HepG2 (cell line): Measurements from ENCODE around the gene MIEF1. TPM values are rescaled to one million over a fixed set of nuclear protein-coding genes. Genes with fewer than 3 reads are reported as not detected.

Source experiments
- ATF1 ChIP-seq: IDR thresholded peaks from 2 replicates; pipeline ENCODE4 v1.6.1; 2016; ENCODE audit warnings: mild to moderate bottlenecking, control low read depth
- DBP ChIP-seq: sonication (generic); formaldehyde crosslinking; IDR thresholded peaks from 2 replicates; pipeline ENCODE4 v1.4.0; 2020; ENCODE audit warnings: missing genetic modification reagents; ENCODE audit errors: not compliant biosample characterization
- HHEX ChIP-seq: IDR thresholded peaks from 2 replicates; pipeline ENCODE4 v1.6.1; 2016; ENCODE audit warnings: control low read depth
- KDM1A ChIP-seq: IDR thresholded peaks from 2 replicates; pipeline ENCODE4 v1.6.1; 2016; ENCODE audit warnings: missing compliant biosample characterization
- KLF13 ChIP-seq: sonication (generic); formaldehyde crosslinking; IDR thresholded peaks from 2 replicates; pipeline ENCODE4 v1.4.0; 2020; ENCODE audit warnings: mild to moderate bottlenecking, missing genetic modification reagents
- MYC ChIP-seq: sonication (generic); formaldehyde crosslinking; IDR thresholded peaks from 2 replicates; pipeline ENCODE4 v1.9.0; 2021; ENCODE audit warnings: missing genetic modification reagents, borderline replicate concordance
- SMARCE1 ChIP-seq: fragments of 450-650 bp; IDR thresholded peaks from 2 replicates; pipeline ENCODE4 v1.6.1; 2017; ENCODE audit warnings: borderline replicate concordance
- TBX2 ChIP-seq: sonication (generic); formaldehyde crosslinking; IDR thresholded peaks from 2 replicates; pipeline ENCODE4 v1.5.0; 2020; ENCODE audit warnings: missing genetic modification reagents, mild to moderate bottlenecking, borderline replicate concordance
- TRAFD1 ChIP-seq: sonication (generic); formaldehyde crosslinking; IDR thresholded peaks from 2 replicates; pipeline ENCODE4 v1.5.1; 2020; ENCODE audit warnings: missing genetic modification reagents, mild to moderate bottlenecking, borderline replicate concordance
- ZBTB25 ChIP-seq: IDR thresholded peaks from 2 replicates; pipeline ENCODE4 v1.6.1; 2018; ENCODE audit warnings: missing genetic modification reagents
- ZNF232 ChIP-seq: sonication (generic); formaldehyde crosslinking; IDR thresholded peaks from 2 replicates; pipeline ENCODE4 v1.4.0; 2020; ENCODE audit warnings: missing genetic modification reagents, borderline replicate concordance
- ZNF337 ChIP-seq: sonication (generic); formaldehyde crosslinking; IDR thresholded peaks from 2 replicates; pipeline ENCODE4 v1.5.1; 2020; ENCODE audit warnings: missing genetic modification reagents, low read depth, mild to moderate bottlenecking, borderline replicate concordance
- ZNF543 ChIP-seq: sonication (generic); formaldehyde crosslinking; IDR thresholded peaks from 2 replicates; pipeline ENCODE4 v1.4.0; 2020; ENCODE audit warnings: mild to moderate bottlenecking, missing genetic modification reagents
- ZNF644 ChIP-seq: IDR thresholded peaks from 2 replicates; pipeline ENCODE4 v1.6.1; 2016; ENCODE audit warnings: low read depth
- ZNF746 ChIP-seq: sonication (generic); formaldehyde crosslinking; IDR thresholded peaks from 2 replicates; pipeline ENCODE4 v1.8.0; 2022; ENCODE audit warnings: mild to moderate bottlenecking, missing genetic modification reagents
- polyA plus RNA-seq, 8 experiments: library from polyadenylated mRNA; depleted of rRNA in 3 of 8; stranded (reverse) in 7 of 8; unstranded in 1 of 8; fragments of >200 nt; fragmentation: Illumina TruSeq in 4 of 8; extraction: Trizol in 4 of 8; gene quantifications; 2 replicates each; pipeline versions ENCODE4 v1.2.1 to v1.2.3, GENCODE V29; 2011 to 2016; ENCODE audit warnings: low read depth in 4 of 8, missing spikeins in 1 of 8, mixed read lengths in 1 of 8; ENCODE audit not compliant: insufficient read depth in 1 of 8
- total RNA-seq, 5 experiments: library from RNA; depleted of rRNA; stranded (reverse); fragments of >200 nt; fragmentation: Illumina TruSeq; extraction: Trizol; gene quantifications; 2 replicates each; pipeline ENCODE4 v1.2.3, GENCODE V29; 2016; ENCODE audit warnings: low read depth in 1 of 5
- TF ChIP-seq, protein P1 (sequence below): fragments of 450-650 bp; IDR thresholded peaks from 2 replicates; pipeline ENCODE4 v1.6.1; 2016
- TF ChIP-seq, protein P2 (sequence below): sonication (generic); formaldehyde crosslinking; IDR thresholded peaks from 2 replicates; pipeline ENCODE4 v1.9.0; 2021; ENCODE audit warnings: missing genetic modification reagents, borderline replicate concordance
- TF ChIP-seq, protein P3 (sequence below): sonication (generic); formaldehyde crosslinking; IDR thresholded peaks from 2 replicates; pipeline ENCODE4 v1.5.1; 2020; ENCODE audit warnings: missing genetic modification reagents, mild to moderate bottlenecking, borderline replicate concordance
- TF ChIP-seq, protein P4 (sequence below): sonication (generic); formaldehyde crosslinking; conservative IDR thresholded peaks from 2 replicates; pipeline ENCODE4 v1.8.0; 2022; ENCODE audit warnings: missing genetic modification reagents

The MIEF1 gene
- total and polyA plus RNA-seq, 2 of the 13 experiments (the other 11 are each of a cell fraction or from before 2014, with no cell fraction given) = 21.7 to 34.8 TPM

GRCh38 chr22:39490135-39490798 is 11.8 kb upstream of the MIEF1 start (continued):
- TF ChIP-seq ZNF746 (CRISPR knock-in tag) (no peak), KDM1A (CRISPR knock-in tag) (no peak), ZNF232 (CRISPR knock-in tag) (no peak), SMARCE1 (no peak), ZBTB25 (CRISPR knock-in tag) (no peak), ZNF337 (CRISPR knock-in tag) (no peak), TRAFD1 (CRISPR knock-in tag) (no peak), ATF1 (no peak), KLF13 (no peak), TBX2 (CRISPR knock-in tag) (no peak), ZNF543 (no peak), ZNF644 (CRISPR knock-in tag) (no peak), DBP (CRISPR knock-in tag) (no peak), HHEX (CRISPR knock-in tag) (no peak), MYC (CRISPR knock-in tag) (peak; percentile 72; the same call in 1 of the 2 replicates)
- TF ChIP-seq, protein P1, sequence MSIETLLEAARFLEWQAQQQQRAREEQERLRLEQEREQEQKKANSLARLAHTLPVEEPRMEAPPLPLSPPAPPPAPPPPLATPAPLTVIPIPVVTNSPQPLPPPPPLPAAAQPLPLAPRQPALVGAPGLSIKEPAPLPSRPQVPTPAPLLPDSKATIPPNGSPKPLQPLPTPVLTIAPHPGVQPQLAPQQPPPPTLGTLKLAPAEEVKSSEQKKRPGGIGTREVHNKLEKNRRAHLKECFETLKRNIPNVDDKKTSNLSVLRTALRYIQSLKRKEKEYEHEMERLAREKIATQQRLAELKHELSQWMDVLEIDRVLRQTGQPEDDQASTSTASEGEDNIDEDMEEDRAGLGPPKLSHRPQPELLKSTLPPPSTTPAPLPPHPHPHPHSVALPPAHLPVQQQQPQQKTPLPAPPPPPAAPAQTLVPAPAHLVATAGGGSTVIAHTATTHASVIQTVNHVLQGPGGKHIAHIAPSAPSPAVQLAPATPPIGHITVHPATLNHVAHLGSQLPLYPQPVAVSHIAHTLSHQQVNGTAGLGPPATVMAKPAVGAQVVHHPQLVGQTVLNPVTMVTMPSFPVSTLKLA = peak; percentile 48; the same call in 1 of the 2 replicates
- TF ChIP-seq, protein P2, sequence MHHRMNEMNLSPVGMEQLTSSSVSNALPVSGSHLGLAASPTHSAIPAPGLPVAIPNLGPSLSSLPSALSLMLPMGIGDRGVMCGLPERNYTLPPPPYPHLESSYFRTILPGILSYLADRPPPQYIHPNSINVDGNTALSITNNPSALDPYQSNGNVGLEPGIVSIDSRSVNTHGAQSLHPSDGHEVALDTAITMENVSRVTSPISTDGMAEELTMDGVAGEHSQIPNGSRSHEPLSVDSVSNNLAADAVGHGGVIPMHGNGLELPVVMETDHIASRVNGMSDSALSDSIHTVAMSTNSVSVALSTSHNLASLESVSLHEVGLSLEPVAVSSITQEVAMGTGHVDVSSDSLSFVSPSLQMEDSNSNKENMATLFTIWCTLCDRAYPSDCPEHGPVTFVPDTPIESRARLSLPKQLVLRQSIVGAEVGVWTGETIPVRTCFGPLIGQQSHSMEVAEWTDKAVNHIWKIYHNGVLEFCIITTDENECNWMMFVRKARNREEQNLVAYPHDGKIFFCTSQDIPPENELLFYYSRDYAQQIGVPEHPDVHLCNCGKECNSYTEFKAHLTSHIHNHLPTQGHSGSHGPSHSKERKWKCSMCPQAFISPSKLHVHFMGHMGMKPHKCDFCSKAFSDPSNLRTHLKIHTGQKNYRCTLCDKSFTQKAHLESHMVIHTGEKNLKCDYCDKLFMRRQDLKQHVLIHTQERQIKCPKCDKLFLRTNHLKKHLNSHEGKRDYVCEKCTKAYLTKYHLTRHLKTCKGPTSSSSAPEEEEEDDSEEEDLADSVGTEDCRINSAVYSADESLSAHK = no peak
- TF ChIP-seq, protein P3, sequence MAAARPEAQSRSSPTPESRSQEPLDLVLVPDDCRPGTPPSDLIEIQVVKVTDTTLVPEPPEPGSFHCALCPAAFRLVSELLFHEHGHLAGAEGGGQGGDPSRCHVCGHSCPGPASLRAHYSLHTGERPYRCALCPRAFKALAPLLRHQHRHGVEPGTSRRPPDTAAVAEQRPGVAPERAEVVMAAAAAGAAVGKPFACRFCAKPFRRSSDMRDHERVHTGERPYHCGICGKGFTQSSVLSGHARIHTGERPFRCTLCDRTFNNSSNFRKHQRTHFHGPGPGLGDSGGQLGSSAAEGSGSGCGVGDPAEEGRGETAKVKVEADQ (CRISPR knock-in tag) = no peak
- TF ChIP-seq, protein P4, sequence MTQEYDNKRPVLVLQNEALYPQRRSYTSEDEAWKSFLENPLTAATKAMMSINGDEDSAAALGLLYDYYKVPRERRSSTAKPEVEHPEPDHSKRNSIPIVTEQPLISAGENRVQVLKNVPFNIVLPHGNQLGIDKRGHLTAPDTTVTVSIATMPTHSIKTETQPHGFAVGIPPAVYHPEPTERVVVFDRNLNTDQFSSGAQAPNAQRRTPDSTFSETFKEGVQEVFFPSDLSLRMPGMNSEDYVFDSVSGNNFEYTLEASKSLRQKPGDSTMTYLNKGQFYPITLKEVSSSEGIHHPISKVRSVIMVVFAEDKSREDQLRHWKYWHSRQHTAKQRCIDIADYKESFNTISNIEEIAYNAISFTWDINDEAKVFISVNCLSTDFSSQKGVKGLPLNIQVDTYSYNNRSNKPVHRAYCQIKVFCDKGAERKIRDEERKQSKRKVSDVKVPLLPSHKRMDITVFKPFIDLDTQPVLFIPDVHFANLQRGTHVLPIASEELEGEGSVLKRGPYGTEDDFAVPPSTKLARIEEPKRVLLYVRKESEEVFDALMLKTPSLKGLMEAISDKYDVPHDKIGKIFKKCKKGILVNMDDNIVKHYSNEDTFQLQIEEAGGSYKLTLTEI (CRISPR knock-in tag) = no peak
